ENCODE measurements around the gene TFF3.

Gene TFF3

GRCh38 chr21:42287193-42288083, 27.8 kb downstream of the TFF3 start:
- no peak for DNase-seq

DNA sequence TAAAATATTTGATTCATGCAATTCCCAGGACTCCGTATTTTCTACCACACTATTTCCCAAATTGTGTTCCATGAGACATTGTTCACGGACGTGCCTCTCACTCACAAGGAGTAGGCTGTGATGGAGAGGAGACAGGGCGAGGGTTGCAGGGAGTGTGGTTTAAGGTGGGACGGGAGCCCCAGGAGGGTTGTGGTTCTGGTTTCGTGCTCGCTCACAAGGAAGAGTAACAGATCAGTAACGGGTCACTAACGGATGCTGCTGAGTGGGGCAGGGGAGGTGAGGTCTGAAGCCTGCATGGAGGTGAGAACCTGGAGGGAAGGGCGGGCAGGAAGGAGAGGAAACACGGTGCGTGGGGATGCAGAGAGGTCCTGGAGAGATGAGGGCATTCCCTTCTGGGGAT, 28.8 kb downstream of the TFF3 start:
- no peak for DNase-seq

GRCh38 chr21:42285569-42286245, 29.5 kb downstream of the TFF3 start:
- DNase-seq = no peak

GRCh38 chr21:42282715-42283114, 32.5 kb downstream of the TFF3 start:
- DNase-seq = no peak

DNA sequence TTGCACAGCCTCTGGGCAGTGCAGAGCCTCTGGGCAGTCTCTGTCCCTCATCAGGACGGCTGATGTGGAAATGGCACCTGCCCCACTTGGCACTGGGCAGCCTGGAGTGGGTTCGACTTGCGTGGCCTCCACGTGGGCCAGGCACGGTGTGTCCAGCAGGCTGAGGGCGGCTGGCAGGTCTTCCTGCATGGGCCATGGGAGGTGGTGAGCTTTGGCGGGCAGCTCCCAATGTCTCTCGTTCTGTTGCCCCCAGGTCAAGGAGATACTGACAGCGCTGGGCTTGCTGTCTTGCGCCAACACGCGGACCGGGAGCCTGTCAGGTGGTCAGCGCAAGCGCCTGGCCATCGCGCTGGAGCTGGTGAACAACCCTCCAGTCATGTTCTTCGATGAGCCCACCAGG, 33.2 kb downstream of the TFF3 start:
- no peak for DNase-seq

DNA sequence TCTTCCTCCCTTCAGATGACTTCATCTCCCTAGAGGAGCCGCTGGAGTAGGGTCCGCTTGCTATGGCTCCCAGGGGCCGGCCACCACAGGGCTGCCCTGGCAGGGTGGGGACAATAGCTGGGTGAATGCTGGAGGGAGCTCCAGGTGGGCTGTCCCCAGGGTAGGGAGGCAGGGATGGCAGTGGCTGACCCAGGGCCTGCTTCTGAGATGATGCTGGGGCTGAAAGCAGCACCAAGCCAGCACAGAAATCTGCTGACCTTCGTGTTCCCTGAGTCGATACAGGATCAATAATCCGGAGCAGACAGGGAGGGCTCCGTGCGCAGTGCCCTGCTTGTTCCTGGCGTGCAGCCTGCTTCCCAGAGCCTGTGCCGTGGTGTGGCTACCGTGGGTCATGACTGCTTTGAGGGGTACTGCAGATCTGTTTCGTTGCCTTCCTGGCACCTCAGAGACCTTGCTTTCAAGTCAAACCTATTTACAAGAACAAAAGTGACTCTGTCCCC, 34.0 kb downstream of the TFF3 start:
- no peak for DNase-seq

GRCh38 chr21:42280356-42281180, 34.6 kb downstream of the TFF3 start:
- DNase-seq = no peak

- no peak for DNase-seq
Measured at GRCh38 chr21:42279888-42280287, 35.3 kb downstream of the TFF3 start.

DNA sequence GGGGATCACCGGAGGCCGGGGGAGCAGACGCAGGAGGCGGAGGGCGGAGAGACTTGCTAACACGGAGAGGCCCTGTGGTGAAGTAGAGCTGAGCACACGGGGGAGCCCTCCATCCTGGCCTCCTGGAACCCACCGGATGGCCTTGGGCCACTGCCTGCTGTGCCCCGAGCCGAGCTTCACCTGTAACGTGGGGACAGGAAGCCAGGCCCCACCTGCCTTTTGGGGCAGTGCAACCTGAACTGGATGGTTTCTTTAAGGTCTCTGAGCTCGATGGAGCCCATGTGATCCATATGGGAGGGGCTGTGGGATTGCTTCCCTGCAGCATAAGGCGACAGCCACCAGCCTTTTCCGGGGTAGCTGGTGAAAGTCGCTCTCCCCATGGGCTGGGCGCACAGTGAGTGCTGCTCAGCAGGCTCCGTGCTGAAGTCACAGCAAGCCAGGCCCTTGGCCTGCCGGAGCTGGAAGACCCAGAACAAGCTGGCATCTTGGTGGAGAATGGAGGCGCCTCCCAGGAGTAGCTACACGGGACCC, 35.8 kb downstream of the TFF3 start:
- DNase-seq = no peak

GRCh38 chr21:42278451-42279149, 36.6 kb downstream of the TFF3 start:
- no peak for DNase-seq

DNA sequence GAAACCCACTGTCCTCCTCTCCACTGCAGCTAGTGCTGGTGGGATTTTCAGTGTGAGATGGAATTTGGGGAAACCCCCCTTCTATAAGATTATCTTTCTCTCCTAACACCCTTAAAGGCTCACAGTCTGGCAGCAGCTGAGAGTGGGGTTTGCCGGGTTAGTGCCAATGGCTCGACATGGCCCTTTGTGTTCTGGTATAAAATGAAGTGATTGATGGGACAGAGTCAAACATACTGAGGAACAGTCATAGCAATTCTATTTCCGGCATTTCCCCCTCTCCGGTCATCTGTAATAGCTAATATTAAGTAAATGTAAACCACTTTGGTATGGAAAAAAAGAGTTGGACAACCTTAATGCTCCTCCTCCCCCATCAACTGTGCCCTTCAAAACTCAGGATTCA, 37.6 kb downstream of the TFF3 start:
- DNase-seq = no peak

GRCh38 chr21:42276526-42277154, 38.6 kb downstream of the TFF3 start:
- no peak for DNase-seq

GRCh38 chr21:42276076-42276475, 39.1 kb downstream of the TFF3 start:
- DNase-seq = no peak

- DNase-seq = no peak
Measured at GRCh38 chr21:42272984-42273600, 42.1 kb downstream of the TFF3 start.

DNA sequence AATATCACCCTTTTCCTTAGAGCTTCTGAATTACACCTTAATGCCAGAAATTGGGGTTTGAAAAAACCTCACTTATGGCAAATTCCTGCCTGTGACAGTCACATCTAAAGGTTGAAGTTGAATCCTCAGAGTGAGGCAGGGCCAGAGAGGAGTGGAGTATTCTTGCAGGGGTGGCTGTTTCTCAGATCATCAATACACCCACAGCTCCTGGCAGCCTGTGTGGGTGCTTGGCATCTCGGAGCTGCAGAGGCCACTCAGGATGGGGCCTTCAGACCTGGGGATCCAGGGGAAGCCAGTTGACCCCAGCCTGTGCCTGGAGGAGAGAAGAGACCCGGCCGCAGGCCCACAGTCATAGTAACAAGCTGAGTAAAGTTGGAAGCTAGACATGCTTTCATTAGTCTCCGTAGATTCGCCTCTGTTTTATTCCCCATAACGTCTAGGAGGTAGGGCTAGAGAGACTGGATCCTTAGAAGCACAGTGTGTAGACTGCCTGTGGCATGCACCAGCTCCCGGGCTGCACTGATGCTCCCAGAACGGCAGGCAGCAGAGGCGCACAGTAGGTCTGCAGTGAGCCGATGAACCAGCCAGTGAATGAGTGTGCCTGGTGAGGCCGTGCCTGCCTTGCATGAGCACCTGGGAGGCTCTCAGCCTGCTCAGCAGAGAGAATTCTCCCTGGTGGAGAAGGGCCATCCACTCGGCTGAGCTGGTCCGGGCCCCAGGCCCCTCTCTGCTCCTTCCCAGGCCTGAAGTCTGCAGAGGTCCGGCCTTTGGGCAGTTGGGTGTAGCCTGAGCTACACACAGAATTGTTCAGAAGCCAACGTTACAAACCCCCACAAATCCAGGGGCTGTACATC, 42.9 kb downstream of the TFF3 start:
- DNase-seq = no peak

DNA sequence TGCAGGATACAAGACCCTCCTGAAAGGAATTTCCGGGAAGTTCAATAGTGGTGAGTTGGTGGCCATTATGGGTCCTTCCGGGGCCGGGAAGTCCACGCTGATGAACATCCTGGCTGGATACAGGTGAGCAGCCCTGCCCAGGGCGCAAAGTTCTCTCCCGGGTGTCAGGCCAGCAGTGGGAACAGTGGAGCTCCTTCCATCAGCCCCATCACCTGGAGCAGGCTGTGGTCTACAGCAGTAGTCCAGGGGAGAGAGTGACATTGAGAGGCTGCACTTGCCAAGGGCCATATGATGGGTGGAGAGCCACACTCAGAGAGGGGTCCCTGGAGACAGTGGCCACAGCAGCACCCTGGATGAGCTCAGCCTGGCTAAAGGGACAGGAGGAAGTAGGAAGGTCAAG, 44.1 kb downstream of the TFF3 start:
- DNase-seq = no peak

DNA sequence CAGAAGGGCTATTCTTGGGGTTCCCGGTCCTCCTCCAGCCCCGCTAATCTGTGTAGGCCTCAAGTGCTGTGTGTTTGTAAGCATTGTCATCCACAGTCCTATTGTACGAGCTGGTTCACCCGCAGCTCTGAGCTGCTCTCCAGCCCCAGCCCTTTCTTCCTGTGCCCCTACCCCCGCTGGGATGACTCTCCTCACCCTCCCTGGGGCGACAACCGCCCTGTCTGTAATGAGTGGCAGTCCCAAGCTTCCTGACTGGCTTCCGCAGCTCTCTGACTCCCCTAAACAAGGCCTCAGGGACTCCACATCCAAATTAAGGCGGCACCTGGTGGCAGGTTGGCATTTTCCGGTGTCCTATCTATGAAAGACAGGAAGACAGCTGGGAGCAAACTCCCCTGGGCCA, 45.8 kb downstream of the TFF3 start:
- DNase-seq = no peak

- no peak for DNase-seq
Measured at GRCh38 chr21:42266971-42267556, 48.1 kb downstream of the TFF3 start.

GRCh38 chr21:42265231-42265812, 49.9 kb downstream of the TFF3 start:
- no peak for DNase-seq

All from fibroblast of skin of scalp (primary cell).